GM12878 (cell line): ENCODE results near the gene CAPN8. TPM values are rescaled to one million over a fixed set of nuclear protein-coding genes. Genes with fewer than 3 reads are reported as not detected.

Experiments
- ATAC-seq: fragments of 200-7000 bp; cut with Tn5 transposase; 3 replicates; pipeline ENCODE4 v1.9.1; 2020; ENCODE audit warnings: mild to moderate bottlenecking, moderate library complexity
- BruUV-seq: library from RNA; stranded (reverse); fragments of 400-500 nt; replicated peaks from 2 replicates; lab custom pipeline; 2021; lab: Mats Ljungman, UMichigan
- CTCF ChIA-PET: fragments of 300-600 bp; sonication (Branson Sonifier 250); formaldehyde crosslinking; extraction: SDS; loops from one replicate; lab custom pipeline; 2021; ENCODE audit warnings: inconsistent platforms; lab: Yijun Ruan, JAX
- POLR2A ChIA-PET: fragments of 350-600 bp; formaldehyde crosslinking; extraction: SDS; loops from one replicate; lab custom pipeline; 2021; ENCODE audit warnings: inconsistent platforms; lab: Charles Lee
- RAD21 ChIA-PET: fragments of 300-600 bp; sonication (Branson Sonifier 250); formaldehyde crosslinking; loops from one replicate; lab custom pipeline; 2023; ENCODE audit warnings: antibody characterized with exemption; ENCODE audit not compliant: unreplicated experiment; lab: Charles Lee
- SMC1A ChIA-PET: fragments of 300-600 bp; sonication (Branson Sonifier 250); formaldehyde crosslinking; loops from one replicate; lab custom pipeline; 2023; ENCODE audit not compliant: unreplicated experiment, uncharacterized antibody; lab: Charles Lee
- DNase-seq: peaks from one replicate; pipeline ENCODE4 v3.0.0-alpha.2; 2011; ENCODE audit warnings: low read depth, low spot score
- FAIRE-seq: peaks from 3 replicates; lab custom pipeline; 2011; peaks lifted over from hg19 to GRCh38; lab: Jason Lieb, UNC
- H2AFZ ChIP-seq: 2 replicates; pipeline ENCODE4 v1.6.0; 2011; ENCODE audit warnings: low read depth, low read length, control low read depth; ENCODE audit not compliant: control insufficient read depth
- H3K27ac ChIP-seq: 2 replicates; pipeline ENCODE4 v1.5.1; 2011; ENCODE audit warnings: control low read depth; ENCODE audit not compliant: control insufficient read depth, insufficient read depth
- H3K27me3 ChIP-seq, 2 experiments: replicated peaks in 1 of 2; 2 replicates each; pipeline versions ENCODE4 v1.6.0 to v1.6.1; 2011; ENCODE audit warnings: low read length in 1 of 2; ENCODE audit not compliant: control insufficient read depth in 2 of 2, insufficient read depth in 2 of 2
- H3K36me3 ChIP-seq, 2 experiments: 2 replicates each; pipeline ENCODE4 v1.5.1; 2011; ENCODE audit warnings: low read length in 1 of 2; ENCODE audit not compliant: control insufficient read depth in 2 of 2, insufficient read depth in 2 of 2
- H3K4me1 ChIP-seq: 2 replicates; pipeline ENCODE4 v1.6.1; 2011; ENCODE audit warnings: mild to moderate bottlenecking, low read length, moderate library complexity, mixed read lengths; ENCODE audit not compliant: control insufficient read depth, insufficient read depth
- H3K4me2 ChIP-seq: 2 replicates; pipeline ENCODE4 v1.6.0; 2011; ENCODE audit warnings: control low read depth; ENCODE audit not compliant: control insufficient read depth, insufficient read depth
- H3K4me3 ChIP-seq: fragments of 200-600 bp; sonication (generic); 2 replicates; pipeline ENCODE4 v1.5.1; 2016
- H3K79me2 ChIP-seq: 2 replicates; pipeline ENCODE4 v1.6.0; 2011; ENCODE audit warnings: low read length; ENCODE audit not compliant: control insufficient read depth, insufficient read depth
- H3K9ac ChIP-seq: 2 replicates; pipeline ENCODE4 v1.8.0; 2011; ENCODE audit warnings: low read length, control low read depth, mixed read lengths; ENCODE audit not compliant: control insufficient read depth, insufficient read depth
- H3K9me3 ChIP-seq: replicated peaks from 3 replicates; pipeline ENCODE4 v1.5.1; 2011; ENCODE audit warnings: mild to moderate bottlenecking, low read length; ENCODE audit not compliant: control insufficient read depth, insufficient read depth
- H4K20me1 ChIP-seq: 2 replicates; pipeline ENCODE4 v1.6.0; 2011; ENCODE audit not compliant: control insufficient read depth, insufficient read depth
- BCL11A ChIP-seq: IDR thresholded peaks from 2 replicates; pipeline ENCODE4 v1.6.1; 2011; ENCODE audit warnings: low read depth, low read length
- DPF2 ChIP-seq: fragments of 450-650 bp; IDR thresholded peaks from 2 replicates; pipeline ENCODE4 v1.6.1; 2017; ENCODE audit warnings: mild to moderate bottlenecking
- FOS ChIP-seq: IDR thresholded peaks from 3 replicates; pipeline ENCODE4 v1.6.1; 2011; ENCODE audit warnings: borderline replicate concordance; ENCODE audit not compliant: insufficient read length; ENCODE audit errors: extremely low read depth
- HCFC1 ChIP-seq: fragments of 150-350 bp; IDR thresholded peaks from 2 replicates; pipeline ENCODE4 v1.6.1; 2014; ENCODE audit warnings: low read length
- KLF5 ChIP-seq: fragments of 450-650 bp; IDR thresholded peaks from 2 replicates; pipeline ENCODE4 v1.6.1; 2014; ENCODE audit warnings: mild to moderate bottlenecking; ENCODE audit not compliant: partially characterized antibody
- MEF2A ChIP-seq: IDR thresholded peaks from 2 replicates; pipeline ENCODE4 v1.6.1; 2011; ENCODE audit warnings: low read depth, mild to moderate bottlenecking, low read length, moderate library complexity; ENCODE audit not compliant: insufficient read depth
- NFXL1 ChIP-seq: fragments of 450-650 bp; IDR thresholded peaks from 2 replicates; pipeline ENCODE4 v1.6.1; 2017; ENCODE audit warnings: antibody characterized with exemption, mild to moderate bottlenecking, borderline replicate concordance
- SIN3A ChIP-seq: IDR thresholded peaks from 2 replicates; pipeline ENCODE4 v1.6.1; 2012; ENCODE audit warnings: low read depth, low read length, improper control_type of control experiment
- SMAD5 ChIP-seq: IDR thresholded peaks from 2 replicates; pipeline ENCODE4 v1.6.1; 2016; ENCODE audit warnings: antibody characterized with exemption, low read depth
- SUPT20H ChIP-seq: IDR thresholded peaks from 2 replicates; pipeline ENCODE4 v1.6.1; 2011; ENCODE audit warnings: low read depth, mild to moderate bottlenecking, low read length, moderate library complexity, borderline replicate concordance; ENCODE audit not compliant: control insufficient read depth
- WRNIP1 ChIP-seq: IDR thresholded peaks from 2 replicates; pipeline ENCODE4 v1.6.1; 2011; ENCODE audit warnings: low read depth, low read length, improper control_type of control experiment, borderline replicate concordance
- ZSCAN29 ChIP-seq: fragments of 450-650 bp; IDR thresholded peaks from 2 replicates; pipeline ENCODE4 v1.6.1; 2017; ENCODE audit warnings: mild to moderate bottlenecking, moderate library complexity
- WGBS: methylation state at CpG from one replicate; pipeline ENCODE4 v1.1.6; 2016; ENCODE audit warnings: low lambda C conversion rate; ENCODE audit not compliant: insufficient replicate concordance, insufficient coverage; ENCODE audit errors: missing lambda C conversion rate; 5-methylcytosine and 5-hydroxymethylcytosine counted together
- in situ Hi-C: fragments of 300-500 bp; cut with MboI; formaldehyde crosslinking; loops from 9 replicates; pipeline ENCODE4 v1.14.3; 2018; ENCODE audit warnings: mixed read lengths
- intact Hi-C: fragments of 100-400 bp; cut with micrococcal nuclease; formaldehyde crosslinking; loops from one replicate; pipeline ENCODE4 v1.14.2; 2022; ENCODE audit not compliant: unreplicated experiment
- polyA plus RNA-seq, 11 experiments: library from polyadenylated mRNA; depleted of rRNA in 4 of 11; unstranded in 6 of 11; stranded (reverse) in 5 of 11; fragments of >200 nt; fragmentation: Nextera tagmentation in 4 of 11; fragmentation: Illumina TruSeq in 1 of 11; extraction: Ambion mirVana in 4 of 11; extraction: Trizol in 1 of 11; gene quantifications; 1 replicate in 1 of 11; 2 replicates in 10 of 11; pipeline versions ENCODE4 v1.2.1 to v1.2.3, GENCODE V29; 2011 to 2016; ENCODE audit warnings: inconsistent platforms in 2 of 11, missing spikeins in 2 of 11, low read depth in 1 of 11
- total RNA-seq, 4 experiments: library from RNA; depleted of rRNA in 3 of 4; stranded (reverse); fragments of >200 nt in 3 of 4; fragmentation: Illumina TruSeq in 1 of 4; extraction: Trizol in 1 of 4; gene quantifications; 2 replicates each; pipeline versions ENCODE4 v1.2.1 to v1.2.3, GENCODE V29; 2013 to 2021
- TF ChIP-seq, protein P1 (sequence below): fragments of 450-650 bp; IDR thresholded peaks from 2 replicates; pipeline ENCODE4 v1.6.1; 2017; ENCODE audit warnings: mild to moderate bottlenecking, moderate library complexity
- TF ChIP-seq, protein P2 (sequence below): fragments of 450-650 bp; IDR thresholded peaks from 2 replicates; pipeline ENCODE4 v1.6.1; 2016; ENCODE audit warnings: mild to moderate bottlenecking, moderate library complexity, borderline replicate concordance

The CAPN8 gene
- total and polyA plus RNA-seq, 10 of the 15 experiments (the other 5 are each of a cell fraction or from before 2014, with no cell fraction given), result 6.4 to 30.7 (median 12.3) TPM

DNA sequence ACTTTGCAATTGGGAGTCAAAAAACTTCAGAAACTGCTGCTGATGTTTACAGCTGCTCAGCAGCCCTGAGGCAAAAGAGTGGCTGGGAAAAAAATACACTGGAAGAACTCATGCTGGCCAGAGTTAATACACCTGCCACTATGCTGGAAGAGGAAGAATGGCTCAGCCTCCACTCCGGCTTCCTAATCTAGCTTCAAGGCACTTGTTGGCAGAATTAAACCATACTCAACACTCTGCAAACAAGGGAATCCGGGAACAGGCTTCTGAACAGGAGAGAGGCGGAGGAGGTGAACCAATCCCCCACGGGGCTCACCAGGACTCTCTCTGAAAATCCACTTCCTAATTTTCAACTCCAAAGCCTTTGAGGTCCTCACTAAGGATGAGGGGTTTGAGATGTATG is 152.2 kb downstream of the CAPN8 start:
- RAD21 ChIA-PET, result interaction anchor here (1.0 to 1.2 kb wide), 2 partner anchors 36 to 54 kb away, joined by 3 read pairs; no protein-coding TSS in a partner anchor
- BruUV-seq, result no TSS peak
- CTCF ChIA-PET, result interaction anchor here (0.5 to 1.3 kb wide), 3 partner anchors 17 to 1409 kb away, joined by 3 to 4 read pairs (median 3); no protein-coding TSS in a partner anchor
- SMC1A ChIA-PET, result interaction anchor here (1.2 kb wide), 2 partner anchors 43 to 155 kb away, joined by 3 read pairs; no protein-coding TSS in a partner anchor
- 3% methylated on average over 4 of the region's 4 CpGs for WGBS
- Histone ChIP-seq H3K9me3 (peaks cover 1% of the 10 kb centered on the region; the same call in 1 of the 3 replicates), H3K27ac (no peak overlapping the region), H3K4me3 (no peak overlapping the region), H2AFZ (no peak overlapping the region), H3K79me2 (no peaks in the 10 kb centered on the region), H3K9ac (no peak overlapping the region), H4K20me1 (no peaks in the 10 kb centered on the region), H3K4me2 (no peak overlapping the region), H3K27me3 (no peaks in the 10 kb centered on the region), H3K36me3 (no peaks in the 10 kb centered on the region), H3K4me1 (no peaks in the 10 kb centered on the region; the same call in 1 of the 2 replicates)
- DNase-seq (no peak), FAIRE-seq (no peak), ATAC-seq (no peak)
- TF ChIP-seq MEF2A (no peak), BCL11A (no peak), FOS (no peak), SMAD5 (no peak), SUPT20H (no peak), WRNIP1 (no peak), KLF5 (no peak), SIN3A (no peak), HCFC1 (no peak), ZSCAN29 (no peak), DPF2 (no peak), NFXL1 (no peak)
- TF ChIP-seq, protein P1, sequence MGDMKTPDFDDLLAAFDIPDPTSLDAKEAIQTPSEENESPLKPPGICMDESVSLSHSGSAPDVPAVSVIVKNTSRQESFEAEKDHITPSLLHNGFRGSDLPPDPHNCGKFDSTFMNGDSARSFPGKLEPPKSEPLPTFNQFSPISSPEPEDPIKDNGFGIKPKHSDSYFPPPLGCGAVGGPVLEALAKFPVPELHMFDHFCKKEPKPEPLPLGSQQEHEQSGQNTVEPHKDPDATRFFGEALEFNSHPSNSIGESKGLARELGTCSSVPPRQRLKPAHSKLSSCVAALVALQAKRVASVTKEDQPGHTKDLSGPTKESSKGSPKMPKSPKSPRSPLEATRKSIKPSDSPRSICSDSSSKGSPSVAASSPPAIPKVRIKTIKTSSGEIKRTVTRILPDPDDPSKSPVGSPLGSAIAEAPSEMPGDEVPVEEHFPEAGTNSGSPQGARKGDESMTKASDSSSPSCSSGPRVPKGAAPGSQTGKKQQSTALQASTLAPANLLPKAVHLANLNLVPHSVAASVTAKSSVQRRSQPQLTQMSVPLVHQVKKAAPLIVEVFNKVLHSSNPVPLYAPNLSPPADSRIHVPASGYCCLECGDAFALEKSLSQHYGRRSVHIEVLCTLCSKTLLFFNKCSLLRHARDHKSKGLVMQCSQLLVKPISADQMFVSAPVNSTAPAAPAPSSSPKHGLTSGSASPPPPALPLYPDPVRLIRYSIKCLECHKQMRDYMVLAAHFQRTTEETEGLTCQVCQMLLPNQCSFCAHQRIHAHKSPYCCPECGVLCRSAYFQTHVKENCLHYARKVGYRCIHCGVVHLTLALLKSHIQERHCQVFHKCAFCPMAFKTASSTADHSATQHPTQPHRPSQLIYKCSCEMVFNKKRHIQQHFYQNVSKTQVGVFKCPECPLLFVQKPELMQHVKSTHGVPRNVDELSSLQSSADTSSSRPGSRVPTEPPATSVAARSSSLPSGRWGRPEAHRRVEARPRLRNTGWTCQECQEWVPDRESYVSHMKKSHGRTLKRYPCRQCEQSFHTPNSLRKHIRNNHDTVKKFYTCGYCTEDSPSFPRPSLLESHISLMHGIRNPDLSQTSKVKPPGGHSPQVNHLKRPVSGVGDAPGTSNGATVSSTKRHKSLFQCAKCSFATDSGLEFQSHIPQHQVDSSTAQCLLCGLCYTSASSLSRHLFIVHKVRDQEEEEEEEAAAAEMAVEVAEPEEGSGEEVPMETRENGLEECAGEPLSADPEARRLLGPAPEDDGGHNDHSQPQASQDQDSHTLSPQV, result no peak
- TF ChIP-seq, protein P2, sequence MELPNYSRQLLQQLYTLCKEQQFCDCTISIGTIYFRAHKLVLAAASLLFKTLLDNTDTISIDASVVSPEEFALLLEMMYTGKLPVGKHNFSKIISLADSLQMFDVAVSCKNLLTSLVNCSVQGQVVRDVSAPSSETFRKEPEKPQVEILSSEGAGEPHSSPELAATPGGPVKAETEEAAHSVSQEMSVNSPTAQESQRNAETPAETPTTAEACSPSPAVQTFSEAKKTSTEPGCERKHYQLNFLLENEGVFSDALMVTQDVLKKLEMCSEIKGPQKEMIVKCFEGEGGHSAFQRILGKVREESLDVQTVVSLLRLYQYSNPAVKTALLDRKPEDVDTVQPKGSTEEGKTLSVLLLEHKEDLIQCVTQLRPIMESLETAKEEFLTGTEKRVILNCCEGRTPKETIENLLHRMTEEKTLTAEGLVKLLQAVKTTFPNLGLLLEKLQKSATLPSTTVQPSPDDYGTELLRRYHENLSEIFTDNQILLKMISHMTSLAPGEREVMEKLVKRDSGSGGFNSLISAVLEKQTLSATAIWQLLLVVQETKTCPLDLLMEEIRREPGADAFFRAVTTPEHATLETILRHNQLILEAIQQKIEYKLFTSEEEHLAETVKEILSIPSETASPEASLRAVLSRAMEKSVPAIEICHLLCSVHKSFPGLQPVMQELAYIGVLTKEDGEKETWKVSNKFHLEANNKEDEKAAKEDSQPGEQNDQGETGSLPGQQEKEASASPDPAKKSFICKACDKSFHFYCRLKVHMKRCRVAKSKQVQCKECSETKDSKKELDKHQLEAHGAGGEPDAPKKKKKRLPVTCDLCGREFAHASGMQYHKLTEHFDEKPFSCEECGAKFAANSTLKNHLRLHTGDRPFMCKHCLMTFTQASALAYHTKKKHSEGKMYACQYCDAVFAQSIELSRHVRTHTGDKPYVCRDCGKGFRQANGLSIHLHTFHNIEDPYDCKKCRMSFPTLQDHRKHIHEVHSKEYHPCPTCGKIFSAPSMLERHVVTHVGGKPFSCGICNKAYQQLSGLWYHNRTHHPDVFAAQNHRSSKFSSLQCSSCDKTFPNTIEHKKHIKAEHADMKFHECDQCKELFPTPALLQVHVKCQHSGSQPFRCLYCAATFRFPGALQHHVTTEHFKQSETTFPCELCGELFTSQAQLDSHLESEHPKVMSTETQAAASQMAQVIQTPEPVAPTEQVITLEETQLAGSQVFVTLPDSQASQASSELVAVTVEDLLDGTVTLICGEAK, result no peak
- in situ Hi-C loops (no loop called here), intact Hi-C loops (no loop called here)
- POLR2A ChIA-PET, result no interaction called here
